K562 (cell line): ENCODE data around the gene CHCHD1. TPM values are rescaled to one million over a fixed set of nuclear protein-coding genes. Genes with fewer than 3 reads are reported as not detected.

Experiments
- ASH1L ChIP-seq: fragments of 450-650 bp; IDR thresholded peaks from 2 replicates; pipeline ENCODE4 v1.6.1; 2018; ENCODE audit warnings: borderline replicate concordance, mild to moderate bottlenecking, low read depth; ENCODE audit not compliant: partially characterized antibody
- BCLAF1 ChIP-seq, 2 experiments: fragments of 450-650 bp in 1 of 2; IDR thresholded peaks; 2 replicates each; pipeline ENCODE4 v1.6.1; 2011 to 2017; ENCODE audit warnings: low read depth in 2 of 2, antibody characterized with exemption in 1 of 2, borderline replicate concordance in 1 of 2, low read length in 1 of 2, mild to moderate bottlenecking in 1 of 2, mixed read lengths in 1 of 2; ENCODE audit not compliant: control insufficient read depth in 1 of 2
- BRF1 ChIP-seq: IDR thresholded peaks from 3 replicates; pipeline ENCODE4 v1.6.1; 2011; ENCODE audit warnings: borderline replicate concordance, mild to moderate bottlenecking; ENCODE audit not compliant: insufficient read length; ENCODE audit errors: extremely low read depth
- HDAC8 ChIP-seq: fragments of 450-650 bp; IDR thresholded peaks from 2 replicates; pipeline ENCODE4 v1.6.1; 2016; ENCODE audit warnings: mild to moderate bottlenecking, missing genetic modification characterization, moderate library complexity, missing compliant biosample characterization
- MAX ChIP-seq: sonication (generic); formaldehyde crosslinking; IDR thresholded peaks from 2 replicates; pipeline ENCODE4 v1.9.0; 2022; ENCODE audit warnings: mild to moderate bottlenecking, missing genetic modification reagents
- NCOA1 ChIP-seq: fragments of 450-650 bp; IDR thresholded peaks from 2 replicates; pipeline ENCODE4 v1.6.1; 2016; ENCODE audit warnings: low read depth
- NFE2 ChIP-seq: IDR thresholded peaks from 2 replicates; pipeline ENCODE4 v1.6.1; 2014; ENCODE audit warnings: antibody characterized with exemption, low read depth
- ZNF354B ChIP-seq: fragments of 250-450 bp; sonication (Bioruptor Pico); IDR thresholded peaks from 2 replicates; pipeline ENCODE4 v1.4.0; 2020
- polyA plus RNA-seq, 8 experiments: library from polyadenylated mRNA; depleted of rRNA in 4 of 8; stranded (reverse) in 5 of 8; unstranded in 3 of 8; fragments of >200 nt; fragmentation: Nextera tagmentation in 2 of 8; fragmentation: Illumina TruSeq in 1 of 8; extraction: Ambion mirVana in 2 of 8; extraction: Trizol in 1 of 8; gene quantifications; 2 replicates each; pipeline versions ENCODE4 v1.2.1 to v1.2.3, GENCODE V29; 2011 to 2014; ENCODE audit warnings: inconsistent platforms in 1 of 8, missing spikeins in 1 of 8
- total RNA-seq, 7 experiments: library from RNA; depleted of rRNA in 6 of 7; stranded (reverse); fragments of >200 nt in 6 of 7; fragmentation: Illumina TruSeq in 2 of 7; extraction: Trizol in 2 of 7; gene quantifications; 2 replicates each; pipeline versions ENCODE4 v1.2.1 to v1.2.3, GENCODE V29; 2011 to 2021; ENCODE audit warnings: low replicate concordance in 1 of 7
- TF ChIP-seq, protein P1 (sequence below): fragments of 250-450 bp; sonication (Bioruptor Pico); IDR thresholded peaks from 2 replicates; pipeline ENCODE4 v1.9.0; 2021; ENCODE audit warnings: mild to moderate bottlenecking, inconsistent platforms

The CHCHD1 gene
- total and polyA plus RNA-seq, 9 of the 15 experiments (the other 6 are each of a cell fraction or from before 2014, with no cell fraction given) = 52.9 to 126 (median 83.4) TPM

- 0 out of 4 replicates have a peak, but pooled peaks of 1 of the 2 experiments have one; percentile 50 for TF ChIP-seq BCLAF1 (IDR thresholded peaks at IDR 0.05; ENCODE audit: borderline replicate concordance in 1 of 2, control insufficient read depth in 1 of 2, low read depth in 2 of 2, low read length in 1 of 2)
- TF ChIP-seq, protein P1, sequence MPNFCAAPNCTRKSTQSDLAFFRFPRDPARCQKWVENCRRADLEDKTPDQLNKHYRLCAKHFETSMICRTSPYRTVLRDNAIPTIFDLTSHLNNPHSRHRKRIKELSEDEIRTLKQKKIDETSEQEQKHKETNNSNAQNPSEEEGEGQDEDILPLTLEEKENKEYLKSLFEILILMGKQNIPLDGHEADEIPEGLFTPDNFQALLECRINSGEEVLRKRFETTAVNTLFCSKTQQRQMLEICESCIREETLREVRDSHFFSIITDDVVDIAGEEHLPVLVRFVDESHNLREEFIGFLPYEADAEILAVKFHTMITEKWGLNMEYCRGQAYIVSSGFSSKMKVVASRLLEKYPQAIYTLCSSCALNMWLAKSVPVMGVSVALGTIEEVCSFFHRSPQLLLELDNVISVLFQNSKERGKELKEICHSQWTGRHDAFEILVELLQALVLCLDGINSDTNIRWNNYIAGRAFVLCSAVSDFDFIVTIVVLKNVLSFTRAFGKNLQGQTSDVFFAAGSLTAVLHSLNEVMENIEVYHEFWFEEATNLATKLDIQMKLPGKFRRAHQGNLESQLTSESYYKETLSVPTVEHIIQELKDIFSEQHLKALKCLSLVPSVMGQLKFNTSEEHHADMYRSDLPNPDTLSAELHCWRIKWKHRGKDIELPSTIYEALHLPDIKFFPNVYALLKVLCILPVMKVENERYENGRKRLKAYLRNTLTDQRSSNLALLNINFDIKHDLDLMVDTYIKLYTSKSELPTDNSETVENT (CRISPR knock-in tag) = peak; percentile 78; the same call in 1 of the 2 replicates
- TF ChIP-seq ASH1L = no peak
- no peak for TF ChIP-seq BRF1
- TF ChIP-seq NCOA1 = peak; percentile 42; the same call in 1 of the 2 replicates
- TF ChIP-seq NFE2 = 0 out of 2 replicates have a peak, but pooled peaks have one; percentile 28
- TF ChIP-seq HDAC8 (tag) = no peak
- TF ChIP-seq MAX (CRISPR knock-in tag) = peak; percentile 84
- TF ChIP-seq ZNF354B (CRISPR knock-in tag) = no peak
These were observed at the start of gene CHCHD1 (continued) for GRCh38 chr10:73781879-73782748.
